HEK293 (cell line): ENCODE results near the gene DCAKD.

ENCODE experiments used
- GLI2 ChIP-seq: fragments of 450-650 bp; formaldehyde crosslinking; IDR thresholded peaks from 2 replicates; pipeline ENCODE4; 2017; ENCODE audit warnings: missing biosample characterization, missing genetic modification characterization, low read depth, borderline replicate concordance
- HOXA7 ChIP-seq: sonication (generic); formaldehyde crosslinking; IDR thresholded peaks from 2 replicates; pipeline ENCODE4 v1.8.1; 2022; ENCODE audit warnings: missing genetic modification reagents, borderline replicate concordance
- KLF9 ChIP-seq: fragments of 450-650 bp; formaldehyde crosslinking; IDR thresholded peaks from 2 replicates; pipeline ENCODE4 v1.5.1; 2016; ENCODE audit warnings: missing biosample characterization, missing genetic modification characterization, low read depth
- PRDM1 ChIP-seq: fragments of 450-650 bp; formaldehyde crosslinking; IDR thresholded peaks from 2 replicates; pipeline ENCODE4; 2016; ENCODE audit warnings: missing biosample characterization, missing genetic modification characterization
- ZNF121 ChIP-seq: fragments of 450-650 bp; formaldehyde crosslinking; IDR thresholded peaks from 2 replicates; pipeline ENCODE4 v1.5.1; 2016; ENCODE audit warnings: missing biosample characterization, missing genetic modification characterization
- ZNF174 ChIP-seq: fragments of 450-650 bp; formaldehyde crosslinking; IDR thresholded peaks from 2 replicates; pipeline ENCODE4 v1.5.0; 2017; ENCODE audit warnings: missing biosample characterization, mild to moderate bottlenecking, missing genetic modification characterization
- ZNF175 ChIP-seq: fragments of 450-650 bp; formaldehyde crosslinking; IDR thresholded peaks from 2 replicates; pipeline ENCODE4 v1.5.1; 2016; ENCODE audit warnings: missing biosample characterization, missing genetic modification characterization
- ZNF2 ChIP-seq: fragments of 450-650 bp; formaldehyde crosslinking; IDR thresholded peaks from 2 replicates; pipeline ENCODE4 v1.5.1; 2016; ENCODE audit warnings: missing biosample characterization, missing genetic modification characterization
- ZNF324 ChIP-seq: fragments of 450-650 bp; formaldehyde crosslinking; IDR thresholded peaks from 2 replicates; pipeline ENCODE4 v1.5.1; 2016; ENCODE audit warnings: missing biosample characterization, missing genetic modification characterization
- ZNF473 ChIP-seq: fragments of 450-650 bp; formaldehyde crosslinking; IDR thresholded peaks from 2 replicates; pipeline ENCODE4 v1.5.1; 2017; ENCODE audit warnings: missing biosample characterization, missing genetic modification characterization
- ZNF544 ChIP-seq: fragments of 450-650 bp; formaldehyde crosslinking; IDR thresholded peaks from 2 replicates; pipeline ENCODE4 v1.5.0; 2017; ENCODE audit warnings: missing biosample characterization, missing genetic modification characterization
- ZNF585B ChIP-seq: fragments of 450-650 bp; formaldehyde crosslinking; IDR thresholded peaks from 2 replicates; pipeline ENCODE4 v1.5.1; 2016; ENCODE audit warnings: missing biosample characterization, missing genetic modification characterization
- ZNF660 ChIP-seq: fragments of 450-650 bp; IDR thresholded peaks from 2 replicates; pipeline ENCODE4 v1.5.1; 2018; ENCODE audit warnings: missing biosample characterization, mild to moderate bottlenecking, missing genetic modification characterization
- ZNF701 ChIP-seq: fragments of 450-650 bp; formaldehyde crosslinking; IDR thresholded peaks from 2 replicates; pipeline ENCODE4 v1.5.1; 2016; ENCODE audit warnings: missing biosample characterization, missing genetic modification characterization
- ZNF76 ChIP-seq: fragments of 450-650 bp; formaldehyde crosslinking; IDR thresholded peaks from 2 replicates; pipeline ENCODE4; 2016; ENCODE audit warnings: low read depth, missing biosample characterization, missing genetic modification characterization, borderline replicate concordance
- TF ChIP-seq, protein P1 (sequence below): fragments of 450-650 bp; formaldehyde crosslinking; IDR thresholded peaks from 2 replicates; pipeline ENCODE4 v1.5.1; 2016; ENCODE audit warnings: missing biosample characterization, missing genetic modification characterization
- TF ChIP-seq, protein P2 (sequence below): fragments of 450-650 bp; formaldehyde crosslinking; IDR thresholded peaks from 2 replicates; pipeline ENCODE4 v1.5.1; 2017; ENCODE audit warnings: missing biosample characterization, missing genetic modification characterization
- TF ChIP-seq, protein P3 (sequence below): fragments of 450-650 bp; formaldehyde crosslinking; IDR thresholded peaks from 2 replicates; pipeline ENCODE4 v1.5.1; 2016; ENCODE audit warnings: missing biosample characterization, missing genetic modification characterization
- TF ChIP-seq, protein P4 (sequence below): fragments of 450-650 bp; formaldehyde crosslinking; IDR thresholded peaks from 2 replicates; pipeline ENCODE4; 2016; ENCODE audit warnings: missing biosample characterization, missing genetic modification characterization
- TF ChIP-seq, protein P5 (sequence below): fragments of 450-650 bp; formaldehyde crosslinking; IDR thresholded peaks from 2 replicates; pipeline ENCODE4 v1.5.1; 2017; ENCODE audit warnings: missing biosample characterization, missing genetic modification characterization
- TF ChIP-seq, protein P6 (sequence below): fragments of 450-650 bp; formaldehyde crosslinking; IDR thresholded peaks from 2 replicates; pipeline ENCODE4 v1.5.1; 2017; ENCODE audit warnings: missing biosample characterization, mild to moderate bottlenecking, missing genetic modification characterization, moderate library complexity
- TF ChIP-seq, protein P7 (sequence below): fragments of 450-650 bp; formaldehyde crosslinking; IDR thresholded peaks from 2 replicates; pipeline ENCODE4 v1.5.1; 2017; ENCODE audit warnings: missing biosample characterization, missing genetic modification characterization
- TF ChIP-seq, protein P8 (sequence below): fragments of 450-650 bp; formaldehyde crosslinking; IDR thresholded peaks from 2 replicates; pipeline ENCODE4 v1.5.1; 2016; ENCODE audit warnings: missing biosample characterization, missing genetic modification characterization

Gene DCAKD

DNA sequence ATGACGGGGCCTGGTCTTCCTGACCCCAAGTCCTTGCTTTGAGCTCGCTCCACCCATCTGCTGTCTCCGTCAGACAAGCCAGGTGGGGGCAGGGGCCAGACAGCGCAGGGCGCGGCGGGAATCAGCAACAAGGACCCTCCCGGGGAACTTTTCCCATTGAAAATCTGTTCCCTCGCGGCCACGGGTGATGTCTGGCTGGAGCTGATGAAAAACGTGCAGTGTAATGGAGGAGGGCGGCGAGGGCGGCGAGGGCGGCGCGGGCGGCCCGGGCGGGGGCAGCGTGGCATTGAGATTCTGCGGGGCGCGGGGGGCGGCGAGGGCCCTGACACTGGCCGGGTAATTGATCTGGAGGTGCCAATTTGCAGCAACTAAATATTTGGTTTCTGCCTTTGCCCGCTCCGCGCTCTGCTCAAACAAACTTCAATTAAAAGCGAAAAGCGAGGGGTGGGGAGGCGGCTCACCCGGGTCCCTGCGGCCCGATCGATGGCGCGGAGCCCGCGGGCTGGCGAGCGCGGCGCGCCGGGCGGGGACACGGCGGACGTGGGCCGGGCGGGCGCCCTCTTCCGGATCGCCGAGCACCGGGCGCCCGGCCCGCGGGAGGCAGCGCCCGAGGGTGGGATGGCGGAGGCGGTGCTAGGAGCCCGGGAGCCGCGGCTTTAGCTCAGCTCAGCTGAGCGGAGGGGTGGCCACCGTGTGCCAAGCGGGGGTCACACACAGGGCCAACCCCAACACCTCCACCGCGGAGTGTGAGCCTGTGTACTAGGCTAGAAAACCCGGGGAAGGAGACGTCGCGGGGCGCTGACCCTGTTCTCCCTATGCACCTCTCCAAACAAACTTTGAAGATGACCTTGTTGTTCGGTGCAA is 32.4 kb downstream of the DCAKD start (continued):
- TF ChIP-seq, protein P1, sequence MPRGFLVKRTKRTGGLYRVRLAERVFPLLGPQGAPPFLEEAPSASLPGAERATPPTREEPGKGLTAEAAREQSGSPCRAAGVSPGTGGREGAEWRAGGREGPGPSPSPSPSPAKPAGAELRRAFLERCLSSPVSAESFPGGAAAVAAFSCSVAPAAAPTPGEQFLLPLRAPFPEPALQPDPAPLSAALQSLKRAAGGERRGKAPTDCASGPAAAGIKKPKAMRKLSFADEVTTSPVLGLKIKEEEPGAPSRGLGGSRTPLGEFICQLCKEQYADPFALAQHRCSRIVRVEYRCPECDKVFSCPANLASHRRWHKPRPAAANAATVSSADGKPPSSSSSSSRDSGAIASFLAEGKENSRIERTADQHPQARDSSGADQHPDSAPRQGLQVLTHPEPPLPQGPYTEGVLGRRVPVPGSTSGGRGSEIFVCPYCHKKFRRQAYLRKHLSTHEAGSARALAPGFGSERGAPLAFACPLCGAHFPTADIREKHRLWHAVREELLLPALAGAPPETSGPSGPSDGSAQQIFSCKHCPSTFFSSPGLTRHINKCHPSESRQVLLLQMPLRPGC (tag by site-specific recombination): no peak
- TF ChIP-seq ZNF701 (tag by site-specific recombination): no peak
- TF ChIP-seq, protein P2, sequence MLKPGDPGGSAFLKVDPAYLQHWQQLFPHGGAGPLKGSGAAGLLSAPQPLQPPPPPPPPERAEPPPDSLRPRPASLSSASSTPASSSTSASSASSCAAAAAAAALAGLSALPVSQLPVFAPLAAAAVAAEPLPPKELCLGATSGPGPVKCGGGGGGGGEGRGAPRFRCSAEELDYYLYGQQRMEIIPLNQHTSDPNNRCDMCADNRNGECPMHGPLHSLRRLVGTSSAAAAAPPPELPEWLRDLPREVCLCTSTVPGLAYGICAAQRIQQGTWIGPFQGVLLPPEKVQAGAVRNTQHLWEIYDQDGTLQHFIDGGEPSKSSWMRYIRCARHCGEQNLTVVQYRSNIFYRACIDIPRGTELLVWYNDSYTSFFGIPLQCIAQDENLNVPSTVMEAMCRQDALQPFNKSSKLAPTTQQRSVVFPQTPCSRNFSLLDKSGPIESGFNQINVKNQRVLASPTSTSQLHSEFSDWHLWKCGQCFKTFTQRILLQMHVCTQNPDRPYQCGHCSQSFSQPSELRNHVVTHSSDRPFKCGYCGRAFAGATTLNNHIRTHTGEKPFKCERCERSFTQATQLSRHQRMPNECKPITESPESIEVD: no peak
- TF ChIP-seq GLI2 (tag by site-specific recombination): no peak
- no peak for TF ChIP-seq ZNF175 (tag by site-specific recombination)
- no peak for TF ChIP-seq PRDM1 (tag by site-specific recombination)
- TF ChIP-seq ZNF660: peak; percentile 63; the same call in 1 of the 2 replicates
- no peak for TF ChIP-seq ZNF76 (tag by site-specific recombination)
- no peak for TF ChIP-seq ZNF324 (tag by site-specific recombination)
- TF ChIP-seq ZNF2: no peak
- TF ChIP-seq, protein P3, sequence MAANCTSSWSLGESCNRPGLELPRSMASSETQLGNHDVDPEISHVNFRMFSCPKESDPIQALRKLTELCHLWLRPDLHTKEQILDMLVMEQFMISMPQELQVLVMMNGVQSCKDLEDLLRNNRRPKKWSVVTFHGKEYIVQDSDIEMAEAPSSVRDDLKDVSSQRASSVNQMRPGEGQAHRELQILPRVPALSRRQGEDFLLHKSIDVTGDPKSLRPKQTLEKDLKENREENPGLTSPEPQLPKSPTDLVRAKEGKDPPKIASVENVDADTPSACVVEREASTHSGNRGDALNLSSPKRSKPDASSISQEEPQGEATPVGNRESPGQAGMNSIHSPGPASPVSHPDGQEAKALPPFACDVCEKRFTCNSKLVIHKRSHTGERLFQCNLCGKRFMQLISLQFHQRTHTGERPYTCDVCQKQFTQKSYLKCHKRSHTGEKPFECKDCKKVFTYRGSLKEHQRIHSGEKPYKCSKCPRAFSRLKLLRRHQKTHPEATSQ (tag by site-specific recombination): no peak
- TF ChIP-seq, protein P4, sequence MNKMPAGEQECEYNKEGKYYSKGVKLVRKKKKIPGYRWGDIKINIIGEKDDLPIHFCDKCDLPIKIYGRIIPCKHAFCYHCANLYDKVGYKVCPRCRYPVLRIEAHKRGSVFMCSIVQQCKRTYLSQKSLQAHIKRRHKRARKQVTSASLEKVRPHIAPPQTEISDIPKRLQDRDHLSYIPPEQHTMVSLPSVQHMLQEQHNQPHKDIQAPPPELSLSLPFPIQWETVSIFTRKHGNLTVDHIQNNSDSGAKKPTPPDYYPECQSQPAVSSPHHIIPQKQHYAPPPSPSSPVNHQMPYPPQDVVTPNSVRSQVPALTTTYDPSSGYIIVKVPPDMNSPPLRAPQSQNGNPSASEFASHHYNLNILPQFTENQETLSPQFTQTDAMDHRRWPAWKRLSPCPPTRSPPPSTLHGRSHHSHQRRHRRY (tag by site-specific recombination): no peak
- TF ChIP-seq, protein P5, sequence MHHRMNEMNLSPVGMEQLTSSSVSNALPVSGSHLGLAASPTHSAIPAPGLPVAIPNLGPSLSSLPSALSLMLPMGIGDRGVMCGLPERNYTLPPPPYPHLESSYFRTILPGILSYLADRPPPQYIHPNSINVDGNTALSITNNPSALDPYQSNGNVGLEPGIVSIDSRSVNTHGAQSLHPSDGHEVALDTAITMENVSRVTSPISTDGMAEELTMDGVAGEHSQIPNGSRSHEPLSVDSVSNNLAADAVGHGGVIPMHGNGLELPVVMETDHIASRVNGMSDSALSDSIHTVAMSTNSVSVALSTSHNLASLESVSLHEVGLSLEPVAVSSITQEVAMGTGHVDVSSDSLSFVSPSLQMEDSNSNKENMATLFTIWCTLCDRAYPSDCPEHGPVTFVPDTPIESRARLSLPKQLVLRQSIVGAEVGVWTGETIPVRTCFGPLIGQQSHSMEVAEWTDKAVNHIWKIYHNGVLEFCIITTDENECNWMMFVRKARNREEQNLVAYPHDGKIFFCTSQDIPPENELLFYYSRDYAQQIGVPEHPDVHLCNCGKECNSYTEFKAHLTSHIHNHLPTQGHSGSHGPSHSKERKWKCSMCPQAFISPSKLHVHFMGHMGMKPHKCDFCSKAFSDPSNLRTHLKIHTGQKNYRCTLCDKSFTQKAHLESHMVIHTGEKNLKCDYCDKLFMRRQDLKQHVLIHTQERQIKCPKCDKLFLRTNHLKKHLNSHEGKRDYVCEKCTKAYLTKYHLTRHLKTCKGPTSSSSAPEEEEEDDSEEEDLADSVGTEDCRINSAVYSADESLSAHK (tag by site-specific recombination): no peak
- TF ChIP-seq ZNF473 (tag by site-specific recombination): no peak
- no peak for TF ChIP-seq ZNF544 (tag by site-specific recombination)
- no peak for TF ChIP-seq KLF9 (tag by site-specific recombination)
- no peak; the same call in 1 of the 2 replicates for TF ChIP-seq ZNF121 (tag by site-specific recombination)
- TF ChIP-seq ZNF585B (tag by site-specific recombination): no peak
- TF ChIP-seq, protein P6, sequence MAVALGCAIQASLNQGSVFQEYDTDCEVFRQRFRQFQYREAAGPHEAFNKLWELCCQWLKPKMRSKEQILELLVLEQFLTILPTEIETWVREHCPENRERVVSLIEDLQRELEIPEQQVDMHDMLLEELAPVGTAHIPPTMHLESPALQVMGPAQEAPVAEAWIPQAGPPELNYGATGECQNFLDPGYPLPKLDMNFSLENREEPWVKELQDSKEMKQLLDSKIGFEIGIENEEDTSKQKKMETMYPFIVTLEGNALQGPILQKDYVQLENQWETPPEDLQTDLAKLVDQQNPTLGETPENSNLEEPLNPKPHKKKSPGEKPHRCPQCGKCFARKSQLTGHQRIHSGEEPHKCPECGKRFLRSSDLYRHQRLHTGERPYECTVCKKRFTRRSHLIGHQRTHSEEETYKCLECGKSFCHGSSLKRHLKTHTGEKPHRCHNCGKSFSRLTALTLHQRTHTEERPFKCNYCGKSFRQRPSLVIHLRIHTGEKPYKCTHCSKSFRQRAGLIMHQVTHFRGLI (tag by site-specific recombination): no peak
- TF ChIP-seq, protein P7, sequence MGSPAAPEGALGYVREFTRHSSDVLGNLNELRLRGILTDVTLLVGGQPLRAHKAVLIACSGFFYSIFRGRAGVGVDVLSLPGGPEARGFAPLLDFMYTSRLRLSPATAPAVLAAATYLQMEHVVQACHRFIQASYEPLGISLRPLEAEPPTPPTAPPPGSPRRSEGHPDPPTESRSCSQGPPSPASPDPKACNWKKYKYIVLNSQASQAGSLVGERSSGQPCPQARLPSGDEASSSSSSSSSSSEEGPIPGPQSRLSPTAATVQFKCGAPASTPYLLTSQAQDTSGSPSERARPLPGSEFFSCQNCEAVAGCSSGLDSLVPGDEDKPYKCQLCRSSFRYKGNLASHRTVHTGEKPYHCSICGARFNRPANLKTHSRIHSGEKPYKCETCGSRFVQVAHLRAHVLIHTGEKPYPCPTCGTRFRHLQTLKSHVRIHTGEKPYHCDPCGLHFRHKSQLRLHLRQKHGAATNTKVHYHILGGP (tag by site-specific recombination): no peak
- TF ChIP-seq, protein P8, sequence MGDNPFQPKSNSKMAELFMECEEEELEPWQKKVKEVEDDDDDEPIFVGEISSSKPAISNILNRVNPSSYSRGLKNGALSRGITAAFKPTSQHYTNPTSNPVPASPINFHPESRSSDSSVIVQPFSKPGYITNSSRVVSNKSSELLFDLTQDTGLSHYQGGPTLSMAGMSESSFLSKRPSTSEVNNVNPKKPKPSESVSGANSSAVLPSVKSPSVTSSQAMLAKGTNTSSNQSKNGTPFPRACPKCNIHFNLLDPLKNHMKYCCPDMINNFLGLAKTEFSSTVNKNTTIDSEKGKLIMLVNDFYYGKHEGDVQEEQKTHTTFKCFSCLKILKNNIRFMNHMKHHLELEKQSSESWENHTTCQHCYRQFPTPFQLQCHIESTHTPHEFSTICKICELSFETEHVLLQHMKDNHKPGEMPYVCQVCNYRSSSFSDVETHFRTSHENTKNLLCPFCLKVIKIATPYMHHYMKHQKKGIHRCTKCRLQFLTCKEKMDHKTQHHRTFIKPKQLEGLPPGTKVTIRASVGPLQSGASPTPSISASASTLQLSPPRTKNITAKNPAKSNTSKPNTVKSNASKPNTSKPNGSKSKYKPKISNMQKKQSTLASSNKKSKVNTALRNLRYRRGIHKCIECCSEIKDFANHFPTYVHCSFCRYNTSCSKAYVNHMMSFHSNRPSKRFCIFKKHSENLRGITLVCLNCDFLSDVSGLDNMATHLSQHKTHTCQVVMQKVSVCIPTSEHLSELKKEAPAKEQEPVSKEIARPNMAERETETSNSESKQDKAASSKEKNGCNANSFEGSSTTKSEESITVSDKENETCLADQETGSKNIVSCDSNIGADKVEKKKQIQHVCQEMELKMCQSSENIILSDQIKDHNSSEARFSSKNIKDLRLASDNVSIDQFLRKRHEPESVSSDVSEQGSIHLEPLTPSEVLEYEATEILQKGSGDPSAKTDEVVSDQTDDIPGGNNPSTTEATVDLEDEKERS (tag by site-specific recombination): no peak
- TF ChIP-seq ZNF174 (tag by site-specific recombination): no peak
- no peak for TF ChIP-seq HOXA7
